ENCODE results near the gene DCAF8.

Gene DCAF8

GRCh38 chr1:160171354-160171753 lies 91.0 kb downstream of the DCAF8 start:
- no peak overlapping the region for H3K4me3 ChIP-seq (ENCODE audit: low read length)
- WGBS (ENCODE audit: insufficient coverage, insufficient read length) = no CpG with 5 or more reads among the region's 4 CpGs
- H3K9me3 ChIP-seq (ENCODE audit: control insufficient read depth, insufficient read depth, low read length) = no peaks in the 10 kb centered on the region
- no peaks in the 10 kb centered on the region for H3K36me3 ChIP-seq (ENCODE audit: control insufficient read depth, insufficient read depth, low read length)
- H3K27me3 ChIP-seq (ENCODE audit: control insufficient read depth, insufficient read depth, low read length) = no peaks in the 10 kb centered on the region
- H3K4me1 ChIP-seq (ENCODE audit: control insufficient read depth, insufficient read depth, low read length) = peaks cover 9% of the 10 kb centered on the region
- DNase-seq (ENCODE audit: low read depth, low spot score) = no peak
- no peak overlapping the region for H3K27ac ChIP-seq (ENCODE audit: low read length)

GRCh38 chr1:160169553-160170399 lies 92.6 kb downstream of the DCAF8 start:
- Histone ChIP-seq H3K4me1 (ENCODE audit: control insufficient read depth, insufficient read depth, low read length) (peaks cover 9% of the 10 kb centered on the region), H3K27me3 (ENCODE audit: control insufficient read depth, insufficient read depth, low read length) (no peaks in the 10 kb centered on the region), H3K4me3 (ENCODE audit: low read length) (no peak overlapping the region), H3K27ac (ENCODE audit: low read length) (no peak overlapping the region), H3K36me3 (ENCODE audit: control insufficient read depth, insufficient read depth, low read length) (no peaks in the 10 kb centered on the region), H3K9me3 (ENCODE audit: control insufficient read depth, insufficient read depth, low read length) (no peaks in the 10 kb centered on the region)
- DNase-seq (ENCODE audit: low read depth, low spot score) = peak; percentile 96
- WGBS (ENCODE audit: insufficient coverage, insufficient read length) = no CpG with 5 or more reads among the region's 15 CpGs

GRCh38 chr1:160168609-160169369 lies 93.6 kb downstream of the DCAF8 start:
- H3K27ac ChIP-seq (ENCODE audit: low read length) = no peak overlapping the region
- peaks cover 9% of the 10 kb centered on the region for H3K4me1 ChIP-seq (ENCODE audit: control insufficient read depth, insufficient read depth, low read length)
- WGBS (ENCODE audit: insufficient coverage, insufficient read length) = no CpG with 5 or more reads among the region's 13 CpGs
- DNase-seq (ENCODE audit: low read depth, low spot score) = no peak
- no peaks in the 10 kb centered on the region for H3K9me3 ChIP-seq (ENCODE audit: control insufficient read depth, insufficient read depth, low read length)
- no peaks in the 10 kb centered on the region for H3K36me3 ChIP-seq (ENCODE audit: control insufficient read depth, insufficient read depth, low read length)
- no peaks in the 10 kb centered on the region for H3K27me3 ChIP-seq (ENCODE audit: control insufficient read depth, insufficient read depth, low read length)
- no peak overlapping the region for H3K4me3 ChIP-seq (ENCODE audit: low read length)

- no peak overlapping the region for H3K4me3 ChIP-seq (ENCODE audit: low read length)
- no peaks in the 10 kb centered on the region for H3K36me3 ChIP-seq (ENCODE audit: control insufficient read depth, insufficient read depth, low read length)
- peaks cover 9% of the 10 kb centered on the region for H3K4me1 ChIP-seq (ENCODE audit: control insufficient read depth, insufficient read depth, low read length)
- WGBS (ENCODE audit: insufficient coverage, insufficient read length) = no CpG with 5 or more reads among the region's 5 CpGs
- no peak overlapping the region for H3K27ac ChIP-seq (ENCODE audit: low read length)
- H3K9me3 ChIP-seq (ENCODE audit: control insufficient read depth, insufficient read depth, low read length) = no peaks in the 10 kb centered on the region
- no peaks in the 10 kb centered on the region for H3K27me3 ChIP-seq (ENCODE audit: control insufficient read depth, insufficient read depth, low read length)
- DNase-seq (ENCODE audit: low read depth, low spot score) = no peak
Measured at GRCh38 chr1:160168016-160168415, 94.3 kb downstream of the DCAF8 start.

GRCh38 chr1:160167580-160167979 lies 94.8 kb downstream of the DCAF8 start:
- H3K27me3 ChIP-seq (ENCODE audit: control insufficient read depth, insufficient read depth, low read length) = no peaks in the 10 kb centered on the region
- peaks cover 8% of the 10 kb centered on the region for H3K4me1 ChIP-seq (ENCODE audit: control insufficient read depth, insufficient read depth, low read length)
- WGBS (ENCODE audit: insufficient coverage, insufficient read length) = no CpG with 5 or more reads among the region's 6 CpGs

GRCh38 chr1:160167056-160167455 lies 95.3 kb downstream of the DCAF8 start:
- H3K4me3 ChIP-seq (ENCODE audit: low read length) = no peak overlapping the region
- no peaks in the 10 kb centered on the region for H3K9me3 ChIP-seq (ENCODE audit: control insufficient read depth, insufficient read depth, low read length)
- H3K27me3 ChIP-seq (ENCODE audit: control insufficient read depth, insufficient read depth, low read length) = no peaks in the 10 kb centered on the region
- no peaks in the 10 kb centered on the region for H3K36me3 ChIP-seq (ENCODE audit: control insufficient read depth, insufficient read depth, low read length)
- peaks cover 7% of the 10 kb centered on the region for H3K4me1 ChIP-seq (ENCODE audit: control insufficient read depth, insufficient read depth, low read length)
- no CpG with 5 or more reads among the region's 4 CpGs for WGBS (ENCODE audit: insufficient coverage, insufficient read length)
- no peak overlapping the region for H3K27ac ChIP-seq (ENCODE audit: low read length)
- no peak for DNase-seq (ENCODE audit: low read depth, low spot score)

More at GRCh38 chr1:160167580-160167979, 94.8 kb downstream of the DCAF8 start:
- H3K36me3 ChIP-seq (ENCODE audit: control insufficient read depth, insufficient read depth, low read length) = no peaks in the 10 kb centered on the region
- H3K4me3 ChIP-seq (ENCODE audit: low read length) = no peak overlapping the region
- H3K9me3 ChIP-seq (ENCODE audit: control insufficient read depth, insufficient read depth, low read length) = no peaks in the 10 kb centered on the region
- no peak for DNase-seq (ENCODE audit: low read depth, low spot score)
- no peak overlapping the region for H3K27ac ChIP-seq (ENCODE audit: low read length)

GRCh38 chr1:160166166-160166868 lies 96.0 kb downstream of the DCAF8 start:
- WGBS (ENCODE audit: insufficient coverage, insufficient read length) = no CpG with 5 or more reads among the region's 12 CpGs
- peaks cover 5% of the 10 kb centered on the region for H3K4me1 ChIP-seq (ENCODE audit: control insufficient read depth, insufficient read depth, low read length)
- no peak overlapping the region for H3K27ac ChIP-seq (ENCODE audit: low read length)
- H3K4me3 ChIP-seq (ENCODE audit: low read length) = no peak overlapping the region
- no peak for DNase-seq (ENCODE audit: low read depth, low spot score)
- H3K27me3 ChIP-seq (ENCODE audit: control insufficient read depth, insufficient read depth, low read length) = no peaks in the 10 kb centered on the region
- no peaks in the 10 kb centered on the region for H3K36me3 ChIP-seq (ENCODE audit: control insufficient read depth, insufficient read depth, low read length)
- no peaks in the 10 kb centered on the region for H3K9me3 ChIP-seq (ENCODE audit: control insufficient read depth, insufficient read depth, low read length)

Measured in iPS DF 6.9 (cell line).